GM08714 (cell line): ENCODE results near the gene EFNA5.
A peak's percentile ranks its signal among the peaks of the same experiment; 100 is the strongest.
"Not testable (repeated sequence)": the region's sequence is repeated elsewhere in the genome, so short reads cannot be mapped to it uniquely, and the experiment has no call there.

Source experiments
- H3K4me3 ChIP-seq: fragments of 200-500 bp; sonication (Bioruptor generic); 2 replicates; pipeline ENCODE4 v1.5.1; 2014; ENCODE audit warnings: mild to moderate bottlenecking, low read length, inconsistent platforms
- ZNF274 ChIP-seq: IDR thresholded peaks from 2 replicates; pipeline ENCODE4 v1.6.1; 2012; ENCODE audit warnings: mild to moderate bottlenecking, low read depth, low read length

EFNA5 gene

GRCh38 chr5:107370396-107370968 lies 300.3 kb downstream of the EFNA5 start:
- TF ChIP-seq ZNF274 = no peak
- no peak overlapping the region for H3K4me3 ChIP-seq

- TF ChIP-seq ZNF274 = no peak
Measured at GRCh38 chr5:107369622-107370021, 301.1 kb downstream of the EFNA5 start.

GRCh38 chr5:107368615-107369014 lies 302.1 kb downstream of the EFNA5 start:
- no peak for TF ChIP-seq ZNF274
- H3K4me3 ChIP-seq = no peak overlapping the region

More at GRCh38 chr5:107369622-107370021, 301.1 kb downstream of the EFNA5 start:
- H3K4me3 ChIP-seq = no peak overlapping the region

- no peak overlapping the region for H3K4me3 ChIP-seq
- no peak for TF ChIP-seq ZNF274
Measured at GRCh38 chr5:107367939-107368338, 302.8 kb downstream of the EFNA5 start.

GRCh38 chr5:107367480-107367879 lies 303.3 kb downstream of the EFNA5 start:
- no peak overlapping the region for H3K4me3 ChIP-seq
- no peak for TF ChIP-seq ZNF274

- TF ChIP-seq ZNF274 = no peak
- H3K4me3 ChIP-seq = peak overlapping the region; percentile 39; the same call in 1 of the 2 replicates
Measured at GRCh38 chr5:107365320-107366109, 305.2 kb downstream of the EFNA5 start.

- no peak for TF ChIP-seq ZNF274
- no peak overlapping the region for H3K4me3 ChIP-seq
Measured at GRCh38 chr5:107364443-107365319, 306.1 kb downstream of the EFNA5 start.

GRCh38 chr5:107363768-107364167 lies 307.0 kb downstream of the EFNA5 start:
- H3K4me3 ChIP-seq = no peak overlapping the region
- no peak for TF ChIP-seq ZNF274

- TF ChIP-seq ZNF274 = no peak
- no peak overlapping the region for H3K4me3 ChIP-seq
Measured at GRCh38 chr5:107361945-107362344, 308.8 kb downstream of the EFNA5 start.

GRCh38 chr5:107359916-107360234 lies 310.9 kb downstream of the EFNA5 start:
- no peak for TF ChIP-seq ZNF274
- no peak overlapping the region for H3K4me3 ChIP-seq

- H3K4me3 ChIP-seq = no peak overlapping the region
- TF ChIP-seq ZNF274 = no peak
Measured at GRCh38 chr5:107359033-107359915, 311.5 kb downstream of the EFNA5 start.

- H3K4me3 ChIP-seq = no peak overlapping the region
- no peak for TF ChIP-seq ZNF274
Measured at GRCh38 chr5:107356891-107357290, 313.8 kb downstream of the EFNA5 start.

GRCh38 chr5:107352576-107352975 lies 318.2 kb downstream of the EFNA5 start:
- no peak overlapping the region for H3K4me3 ChIP-seq

GRCh38 chr5:107346580-107346979 lies 324.2 kb downstream of the EFNA5 start:
- not testable (repeated sequence) for H3K4me3 ChIP-seq

More at GRCh38 chr5:107352576-107352975, 318.2 kb downstream of the EFNA5 start:
- TF ChIP-seq ZNF274 = no peak
